PC-9 (cell line): Measurements from ENCODE around the gene IQSEC1.

Experiments
- CTCF ChIP-seq: fragments of 200-600 bp; sonication (generic); conservative IDR thresholded peaks from 2 replicates; pipeline ENCODE4 v1.6.1; 2017; ENCODE audit warnings: mixed run types, antibody characterized with exemption, mild to moderate bottlenecking, moderate library complexity
- EZH2 ChIP-seq: fragments of 200-600 bp; sonication (generic); IDR thresholded peaks from 2 replicates; pipeline ENCODE4 v1.8.0; 2017; ENCODE audit warnings: antibody characterized with exemption, low read depth

GRCh38 chr3:13108861-13109260 is 35.6 kb upstream of the IQSEC1 start:
- TF ChIP-seq CTCF (no peak), EZH2 (no peak)
